ENCODE measurements around the gene RORC. TPM values are rescaled to one million over a fixed set of nuclear protein-coding genes. Genes with fewer than 3 reads are reported as not detected.

Gene RORC
- total RNA-seq, 1 experiment from 2014 or later = 0.19 TPM

- CTCF ChIA-PET = no interaction called here
- intact Hi-C loops (cut with micrococcal nuclease; ENCODE audit: unreplicated experiment) = no loop called here
- Mint-ChIP-seq H3K4me3 (ENCODE audit: low read depth, unreplicated experiment) (no peak overlapping the region), H3K9me3 (ENCODE audit: low read depth, unreplicated experiment) (peaks cover 3% of the 10 kb centered on the region), H3K27me3 (ENCODE audit: unreplicated experiment) (peaks cover 29% of the 10 kb centered on the region), H3K4me1 (ENCODE audit: low read depth, unreplicated experiment) (peaks cover 13% of the 10 kb centered on the region), H3K36me3 (ENCODE audit: insufficient read depth, unreplicated experiment) (no peaks in the 10 kb centered on the region), H3K27ac (ENCODE audit: unreplicated experiment) (no peak overlapping the region)
- no peak for TF ChIP-seq CTCF (IDR thresholded peaks at IDR 0.05; ENCODE audit: unreplicated experiment)
- no TSS peak for BruUV-seq (replicated peaks)
- DNase-seq = no peak
Observed at GRCh38 chr1:151847867-151848596, 16.4 kb upstream of the RORC start.

GRCh38 chr1:151846686-151847237, 15.2 kb upstream of the RORC start:
- Mint-ChIP-seq H3K9me3 (ENCODE audit: low read depth, unreplicated experiment) (peaks cover 3% of the 10 kb centered on the region), H3K27ac (ENCODE audit: unreplicated experiment) (peak overlapping the region; percentile 18), H3K4me3 (ENCODE audit: low read depth, unreplicated experiment) (no peak overlapping the region), H3K36me3 (ENCODE audit: insufficient read depth, unreplicated experiment) (no peaks in the 10 kb centered on the region), H3K27me3 (ENCODE audit: unreplicated experiment) (peaks cover 22% of the 10 kb centered on the region), H3K4me1 (ENCODE audit: low read depth, unreplicated experiment) (peaks cover 17% of the 10 kb centered on the region)
- no peak for TF ChIP-seq CTCF (IDR thresholded peaks at IDR 0.05; ENCODE audit: unreplicated experiment)
- intact Hi-C loops (cut with micrococcal nuclease; ENCODE audit: unreplicated experiment) = no loop called here
- BruUV-seq (replicated peaks) = no TSS peak
- CTCF ChIA-PET = interaction anchor here (0.8 to 1.3 kb wide), 3 partner anchors 10 to 155 kb away, joined by 3 to 8 read pairs (median 5); no protein-coding TSS in a partner anchor
- DNase-seq = no peak

- H3K4me3 Mint-ChIP-seq (ENCODE audit: low read depth, unreplicated experiment) = no peak overlapping the region
- no peak for DNase-seq
- peaks cover 24% of the 10 kb centered on the region for H3K4me1 Mint-ChIP-seq (ENCODE audit: low read depth, unreplicated experiment)
- H3K36me3 Mint-ChIP-seq (ENCODE audit: insufficient read depth, unreplicated experiment) = no peaks in the 10 kb centered on the region
- no peak for TF ChIP-seq CTCF (IDR thresholded peaks at IDR 0.05; ENCODE audit: unreplicated experiment)
- intact Hi-C loops (cut with micrococcal nuclease; ENCODE audit: unreplicated experiment) = no loop called here
- H3K27me3 Mint-ChIP-seq (ENCODE audit: unreplicated experiment) = peaks cover 16% of the 10 kb centered on the region
- CTCF ChIA-PET = interaction anchor here (0.8 to 1.3 kb wide), 4 partner anchors 9 to 155 kb away, joined by 3 to 8 read pairs (median 4); no protein-coding TSS in a partner anchor
- peak overlapping the region; percentile 18 for H3K27ac Mint-ChIP-seq (ENCODE audit: unreplicated experiment)
- no TSS peak for BruUV-seq (replicated peaks)
- peaks cover 3% of the 10 kb centered on the region for H3K9me3 Mint-ChIP-seq (ENCODE audit: low read depth, unreplicated experiment)
Observed at GRCh38 chr1:151846062-151846568, 14.5 kb upstream of the RORC start.

- no TSS peak for BruUV-seq (replicated peaks)
- Mint-ChIP-seq H3K27ac (ENCODE audit: unreplicated experiment) (no peak overlapping the region), H3K4me3 (ENCODE audit: low read depth, unreplicated experiment) (no peak overlapping the region), H3K9me3 (ENCODE audit: low read depth, unreplicated experiment) (peaks cover 3% of the 10 kb centered on the region), H3K36me3 (ENCODE audit: insufficient read depth, unreplicated experiment) (peaks cover 16% of the 10 kb centered on the region), H3K4me1 (ENCODE audit: low read depth, unreplicated experiment) (peaks cover 39% of the 10 kb centered on the region), H3K27me3 (ENCODE audit: unreplicated experiment) (no peaks in the 10 kb centered on the region)
- TF ChIP-seq CTCF (IDR thresholded peaks at IDR 0.05; ENCODE audit: unreplicated experiment) = no peak
- intact Hi-C loops (cut with micrococcal nuclease; ENCODE audit: unreplicated experiment) = no loop called here
- CTCF ChIA-PET = no interaction called here
- no peak for DNase-seq
Observed at GRCh38 chr1:151843398-151843797, 11.8 kb upstream of the RORC start.
